GM18951 (cell line): Measurements from ENCODE around the gene WDR35.

Source experiments
- POLR2A ChIP-seq: IDR thresholded peaks from 4 replicates; pipeline ENCODE4 v1.6.1; 2011; ENCODE audit warnings: mild to moderate bottlenecking; ENCODE audit not compliant: insufficient read length, insufficient read depth; ENCODE audit errors: extremely low read depth
- in situ Hi-C: fragments of 300-500 bp; cut with MboI; formaldehyde crosslinking; loops from one replicate; pipeline ENCODE4 v1.12.0; 2022; ENCODE audit warnings: low sequenced_read_pairs, mixed read lengths, inconsistent platforms; ENCODE audit not compliant: unreplicated experiment

WDR35 gene

GRCh38 chr2:19988600-19988999 lies 1.3 kb downstream of the WDR35 start:
- no peak for TF ChIP-seq POLR2A
- in situ Hi-C loops = no loop called here

DNA sequence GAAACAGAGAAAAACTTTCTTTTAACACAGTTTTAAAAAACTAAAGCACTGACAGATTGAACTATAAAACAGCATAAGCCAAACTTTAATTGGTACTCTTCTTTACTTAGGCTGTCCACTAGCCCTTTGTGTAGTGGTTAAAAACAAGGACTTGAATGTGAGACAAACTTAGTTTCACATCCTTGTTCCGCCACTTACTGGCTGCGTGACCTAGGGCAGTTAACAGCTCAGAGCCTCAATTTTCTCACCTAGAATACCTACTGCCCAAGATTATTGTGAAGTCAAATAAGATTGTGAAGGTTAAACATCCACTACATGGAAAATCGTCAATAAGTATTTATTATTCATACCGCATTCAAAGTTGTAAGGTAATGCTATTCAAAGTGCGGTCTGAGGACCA lies 2.0 kb downstream of the WDR35 start:
- no peak for TF ChIP-seq POLR2A
- in situ Hi-C loops = no loop called here

- no peak for TF ChIP-seq POLR2A
- in situ Hi-C loops = no loop called here
Measured at GRCh38 chr2:19982268-19982667, 7.6 kb downstream of the WDR35 start.

DNA sequence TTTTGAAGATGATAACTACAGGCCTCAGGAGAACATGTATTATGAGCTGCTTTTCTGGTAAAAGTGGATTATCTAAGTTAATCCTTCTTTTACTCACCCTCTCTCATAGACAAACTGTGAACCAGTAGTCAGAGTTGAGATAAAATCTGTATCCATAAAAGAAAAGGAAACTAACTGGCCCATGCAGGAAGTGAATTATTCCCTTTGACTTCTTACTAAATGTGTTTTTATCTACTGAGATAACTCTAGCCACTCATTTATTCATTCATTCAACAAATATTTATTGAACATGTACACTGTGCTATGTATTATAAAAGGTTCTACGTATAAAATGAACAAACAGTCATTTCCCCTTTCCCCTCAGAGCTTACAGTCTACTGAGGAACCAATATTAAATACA lies 10.0 kb downstream of the WDR35 start:
- in situ Hi-C loops = no loop called here
- TF ChIP-seq POLR2A = no peak

GRCh38 chr2:19973466-19973865 lies 16.4 kb downstream of the WDR35 start:
- in situ Hi-C loops = no loop called here
- no peak for TF ChIP-seq POLR2A

DNA sequence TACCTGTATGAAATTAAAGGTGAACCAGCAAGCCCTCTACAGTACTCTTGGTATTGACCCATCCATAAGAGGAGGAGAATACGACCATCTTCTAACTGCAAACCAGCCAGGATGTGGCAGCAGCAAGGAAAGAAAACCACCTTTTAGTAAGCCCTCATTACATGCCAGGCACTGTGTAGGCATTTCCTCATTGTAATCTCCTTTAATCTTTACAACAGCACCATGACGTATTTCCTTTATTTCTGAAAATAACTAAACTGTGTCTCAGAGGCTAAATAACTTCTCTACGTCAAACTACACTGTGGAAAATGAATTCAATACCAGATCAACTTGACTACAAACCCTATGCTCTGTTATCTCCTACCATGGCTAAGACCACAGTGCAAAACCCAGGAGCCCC lies 18.2 kb downstream of the WDR35 start:
- TF ChIP-seq POLR2A = no peak
- in situ Hi-C loops = no loop called here

DNA sequence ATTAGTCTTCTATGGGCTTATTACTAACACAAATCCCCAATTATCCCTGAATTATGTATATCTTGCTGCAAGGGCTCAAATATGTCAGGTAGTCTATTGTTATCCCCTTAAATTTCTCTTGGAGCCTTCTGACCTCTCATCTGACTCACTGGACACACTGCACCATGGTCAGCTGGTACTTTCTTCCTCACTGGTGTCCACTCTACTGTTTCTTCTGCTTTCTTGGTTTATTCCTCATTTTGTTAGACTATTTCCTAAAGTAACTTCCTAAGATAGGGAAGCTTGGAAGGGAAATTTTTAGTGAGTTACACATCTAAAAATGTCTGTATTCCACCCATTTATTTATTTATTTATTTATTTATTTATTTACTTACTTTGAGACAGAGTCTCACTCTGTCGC lies 26.5 kb downstream of the WDR35 start:
- in situ Hi-C loops = no loop called here

GRCh38 chr2:19955544-19956422 lies 34.1 kb downstream of the WDR35 start:
- in situ Hi-C loops = no loop called here

More for the DNA sequence above, 26.5 kb downstream of the WDR35 start:
- no peak for TF ChIP-seq POLR2A

GRCh38 chr2:19949071-19949470 lies 40.8 kb downstream of the WDR35 start:
- no peak for TF ChIP-seq POLR2A
- in situ Hi-C loops = loop anchor here (10.0 kb wide), 1 partner anchor 146 kb away; no protein-coding TSS in a partner anchor

More at GRCh38 chr2:19955544-19956422, 34.1 kb downstream of the WDR35 start:
- TF ChIP-seq POLR2A = no peak

DNA sequence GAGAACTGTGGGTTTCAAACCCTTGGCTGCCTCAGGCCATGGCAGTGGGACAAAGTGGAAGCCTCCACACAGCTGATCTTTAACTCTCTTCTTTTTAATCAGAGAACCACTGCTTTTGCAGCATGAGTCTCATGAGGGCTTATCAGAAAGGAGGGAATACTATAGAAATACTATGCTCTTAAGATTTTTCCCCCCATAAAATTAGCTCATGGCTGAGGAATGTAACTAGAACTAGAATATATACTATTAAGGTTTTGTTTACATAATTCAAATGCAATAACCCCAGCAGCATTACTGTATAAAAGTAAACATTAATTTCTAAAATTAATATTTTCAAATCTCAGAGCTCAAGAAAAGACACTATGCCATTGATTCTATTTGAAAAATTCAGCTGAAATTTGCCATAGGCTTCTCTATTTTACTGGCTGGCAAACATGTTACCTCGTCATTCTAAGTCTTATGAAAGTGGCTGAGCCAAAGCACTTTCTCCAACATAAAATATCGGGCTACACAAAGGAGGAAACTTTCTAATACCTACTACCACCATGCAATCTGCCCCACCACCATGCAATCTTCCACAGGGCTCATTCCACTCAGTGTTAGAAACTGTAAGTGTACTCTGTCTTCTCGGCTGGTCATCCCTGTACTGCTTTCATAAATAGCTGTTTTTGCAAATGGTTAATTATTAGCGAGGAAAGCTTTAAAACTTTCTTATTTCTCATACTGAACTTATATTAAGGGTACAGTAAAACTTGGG lies 42.5 kb downstream of the WDR35 start:
- TF ChIP-seq POLR2A = no peak
- in situ Hi-C loops = loop anchor here (10.0 kb wide), 1 partner anchor 147 kb away; no protein-coding TSS in a partner anchor

- in situ Hi-C loops = loop anchor here (10.0 kb wide), 1 partner anchor 150 kb away; no protein-coding TSS in a partner anchor
- no peak for TF ChIP-seq POLR2A
Measured at GRCh38 chr2:19944205-19944845, 45.6 kb downstream of the WDR35 start.

DNA sequence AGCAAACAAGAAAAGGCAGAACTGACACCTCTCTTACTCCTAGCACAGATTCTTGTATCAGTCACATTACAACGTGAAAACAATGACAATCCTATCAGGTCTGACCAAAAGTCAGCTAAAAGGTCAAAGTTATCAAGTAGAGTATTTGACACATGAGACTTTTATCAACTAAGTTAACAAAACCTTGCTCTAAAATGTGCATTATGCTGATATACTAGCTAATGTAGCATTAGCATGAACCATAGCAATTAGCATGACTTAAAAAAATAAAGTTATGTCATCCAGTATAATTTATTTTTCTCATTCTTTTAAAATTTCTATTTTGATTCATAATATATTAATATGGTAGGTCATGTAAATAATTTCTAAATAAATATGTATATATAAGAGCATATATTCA lies 46.7 kb downstream of the WDR35 start:
- no peak for TF ChIP-seq POLR2A
- in situ Hi-C loops = loop anchor here (10.0 kb wide), 1 partner anchor 152 kb away; no protein-coding TSS in a partner anchor

DNA sequence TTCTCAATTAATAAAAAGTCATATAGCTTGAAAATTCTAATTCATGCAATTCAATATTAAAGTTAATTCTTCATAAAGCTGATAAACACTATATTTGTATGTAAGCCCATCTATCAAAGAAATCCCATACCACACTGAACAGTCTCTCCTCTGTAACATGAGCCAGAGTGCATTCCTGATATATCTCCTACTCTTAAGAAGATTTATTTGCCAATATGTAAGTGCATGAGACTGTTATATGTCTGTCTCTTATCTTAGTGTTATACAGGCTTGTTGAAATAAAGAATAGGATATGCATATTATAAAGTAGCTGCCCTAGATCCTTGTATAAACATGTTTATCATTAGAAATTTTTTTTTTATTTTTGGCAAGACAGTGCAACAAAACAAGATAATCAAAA lies 47.7 kb downstream of the WDR35 start:
- in situ Hi-C loops = loop anchor here (10.0 kb wide), 1 partner anchor 153 kb away; no protein-coding TSS in a partner anchor
- no peak for TF ChIP-seq POLR2A

DNA sequence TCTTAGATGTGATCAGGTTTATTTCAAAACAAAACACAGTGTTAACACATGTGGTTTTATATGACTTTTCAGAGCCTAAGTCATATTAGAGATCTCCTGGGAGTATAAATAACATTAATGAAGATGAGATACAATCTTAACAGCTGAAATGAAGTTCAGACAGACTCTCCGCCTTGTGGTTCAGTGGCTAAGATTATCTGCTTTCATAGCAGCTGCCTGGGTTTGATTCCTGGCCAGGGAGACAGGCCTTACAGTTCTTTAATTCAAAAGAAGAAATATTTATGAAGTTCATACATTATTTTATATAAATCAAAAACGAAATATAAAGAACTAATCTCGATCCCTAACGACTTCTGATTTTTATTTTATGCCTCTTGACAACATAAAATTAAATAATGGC lies 52.9 kb downstream of the WDR35 start:
- TF ChIP-seq POLR2A = no peak
- in situ Hi-C loops = no loop called here
